CD4-positive, alpha-beta T cell treated with Interferon alpha-2 for 1 hour (primary cell): ENCODE measurements around the gene CDC37L1.
"Not testable (repeated sequence)": the region's sequence is repeated elsewhere in the genome, so short reads cannot be mapped to it uniquely, and the experiment has no call there.

ENCODE experiments used
- DNase-seq, 2 donors: peaks; one replicate each; pipeline ENCODE4 v3.0.0-alpha.2; 2020 to 2022

CDC37L1 gene

DNA sequence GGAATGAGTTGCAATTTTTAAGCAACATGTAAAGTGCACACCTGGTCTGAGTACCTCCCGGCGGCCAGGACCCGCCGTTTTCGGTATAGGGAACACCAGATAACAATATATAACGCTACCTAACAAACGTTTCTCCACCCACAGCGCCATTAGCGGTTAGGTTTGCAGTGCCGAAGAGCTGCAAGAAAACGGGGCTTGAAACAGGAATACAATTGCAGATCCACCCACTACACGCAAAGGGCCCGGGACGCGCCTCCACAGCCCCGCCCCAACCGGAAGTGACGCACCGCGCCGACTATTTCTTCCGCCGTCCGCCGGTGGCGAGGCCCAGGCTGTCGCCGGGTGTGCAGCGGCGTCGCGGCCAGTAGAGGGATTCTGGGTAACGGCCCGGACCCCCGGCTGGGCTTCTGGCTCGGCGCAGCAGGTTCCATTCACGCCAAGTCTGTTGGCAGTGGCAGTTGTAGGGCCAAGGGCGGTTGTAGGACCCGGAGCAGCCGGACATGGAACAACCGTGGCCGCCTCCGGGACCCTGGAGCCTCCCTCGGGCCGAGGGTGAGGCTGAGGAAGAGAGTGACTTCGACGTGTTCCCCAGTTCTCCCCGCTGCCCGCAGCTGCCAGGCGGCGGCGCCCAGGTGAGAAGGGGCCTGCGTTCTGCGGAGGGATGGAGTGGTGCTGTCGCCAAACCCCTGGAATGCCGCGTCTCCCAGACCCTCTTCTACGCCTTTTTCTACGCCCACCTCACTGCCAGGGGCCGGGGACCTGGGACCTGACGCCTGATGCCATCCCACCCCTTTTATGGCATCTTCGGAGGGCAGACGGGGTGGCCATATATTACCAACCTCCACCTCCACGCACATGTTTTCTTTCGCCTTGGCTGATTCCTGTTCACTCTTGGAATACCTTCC, at the start of gene CDC37L1:
CDC37L1 (plus strand) TSS at position 302 of the 905 bp plus-strand sequence; CDS start at position 501, 199 bp downstream.
- peak; percentile 97 to 98 for DNase-seq

- DNase-seq, result no peak
These were observed 48.5 kb upstream of the CDC37L1 start for GRCh38 chr9:4630836-4631235.

- no peak for DNase-seq
These were observed 40.4 kb upstream of the CDC37L1 start for GRCh38 chr9:4638968-4639367.

GRCh38 chr9:4639420-4639819, 39.9 kb upstream of the CDC37L1 start:
- DNase-seq, result no peak

GRCh38 chr9:4640027-4640426, 39.3 kb upstream of the CDC37L1 start:
- DNase-seq, result peak; percentile 28 to 50

DNA sequence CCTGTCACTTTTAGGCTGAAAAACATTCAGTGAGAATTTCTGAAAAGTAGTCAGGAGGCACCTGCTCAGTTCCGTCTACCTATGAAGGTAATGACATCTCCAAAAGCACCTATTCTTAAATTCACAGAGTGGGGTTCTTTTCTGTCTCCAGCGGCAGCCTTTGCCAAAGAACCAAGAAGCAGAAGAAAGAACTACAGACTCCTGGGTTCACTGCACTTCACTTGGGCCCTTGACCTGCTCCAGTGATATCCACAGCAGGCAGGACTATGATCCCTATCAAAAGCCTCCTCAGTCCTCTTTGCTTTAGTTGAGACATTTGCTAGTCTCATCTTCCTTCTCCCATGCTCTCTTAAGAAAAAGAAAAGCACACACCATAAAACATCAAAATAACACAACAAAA, 37.0 kb upstream of the CDC37L1 start:
- DNase-seq, result no peak

DNA sequence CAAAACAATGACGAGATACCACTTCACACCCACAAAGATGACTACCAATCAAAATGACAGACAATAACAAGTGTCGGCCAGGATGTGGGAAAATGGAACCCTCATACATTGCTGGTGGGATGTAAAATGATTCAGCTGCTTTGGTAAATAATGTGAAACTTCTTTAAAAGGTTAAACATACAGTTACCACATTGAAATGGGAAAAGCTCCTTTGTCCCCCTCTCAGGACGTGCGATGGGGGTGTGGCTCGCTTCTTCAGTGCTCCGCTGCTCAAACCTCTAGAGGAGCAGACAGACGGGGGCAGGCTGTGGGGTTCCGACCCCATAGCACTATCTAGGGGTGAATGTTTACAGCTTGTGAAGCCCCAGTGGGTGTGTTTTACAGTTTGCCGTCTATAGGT, 25.3 kb upstream of the CDC37L1 start:
- peak in 1 of 2 donors; percentile 35 for DNase-seq

DNA sequence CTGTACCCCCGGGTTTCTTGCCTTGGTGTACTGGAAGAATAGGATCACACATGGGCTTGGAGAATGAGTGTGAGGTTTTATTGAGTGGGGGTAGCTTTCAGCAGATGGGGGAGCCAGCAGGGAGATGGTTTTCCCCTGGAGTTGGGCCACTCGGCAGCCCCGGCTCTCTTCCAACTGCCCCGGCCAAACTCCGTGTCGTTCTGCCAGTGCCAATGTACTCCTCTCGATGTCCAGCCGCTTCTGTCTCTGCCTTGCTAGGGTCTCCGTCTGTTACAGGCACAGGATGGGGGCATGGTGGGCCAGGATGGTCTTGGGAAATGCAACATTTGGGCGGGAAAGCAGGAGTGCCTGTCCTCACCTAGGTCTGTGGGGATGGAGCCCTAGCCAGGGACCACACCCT, 24.8 kb upstream of the CDC37L1 start:
- DNase-seq, result no peak

GRCh38 chr9:4656196-4656595, 23.2 kb upstream of the CDC37L1 start:
- not testable (repeated sequence) for DNase-seq

GRCh38 chr9:4656621-4657020, 22.7 kb upstream of the CDC37L1 start:
- DNase-seq, result no peak

DNA sequence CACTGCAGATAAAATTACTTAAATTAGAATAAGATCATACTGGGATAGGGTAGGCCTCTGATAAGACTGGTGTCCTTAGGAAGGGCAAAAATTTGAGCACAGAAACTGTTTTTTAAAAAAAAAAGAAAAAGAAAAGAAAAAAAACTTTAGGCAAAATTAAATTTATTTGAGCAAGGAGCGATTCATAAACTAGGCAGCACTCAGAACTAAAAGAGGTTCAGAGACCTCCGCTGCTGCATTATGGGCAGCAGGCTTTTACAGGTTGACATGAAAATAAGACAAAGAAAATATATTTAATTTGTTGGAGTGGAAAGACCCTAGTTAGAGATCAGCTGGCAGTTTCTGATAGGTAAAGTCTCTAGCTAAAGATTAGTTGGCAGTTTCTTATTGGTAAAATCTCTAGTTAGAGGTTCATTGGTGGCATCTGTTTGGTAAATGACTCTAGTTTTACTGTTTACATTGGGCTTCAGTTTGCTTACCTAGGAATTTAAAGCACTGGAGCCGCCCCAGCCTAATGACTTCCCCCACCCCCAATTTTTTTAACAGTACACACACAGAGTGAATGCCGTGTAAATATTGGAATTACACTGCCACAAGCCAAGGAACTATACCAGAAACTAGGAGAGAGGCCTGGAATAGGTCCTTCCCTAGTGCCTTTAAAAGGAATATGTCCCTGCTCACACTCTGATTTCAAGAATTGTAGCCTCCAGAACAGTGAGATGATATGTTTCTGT, 21.8 kb upstream of the CDC37L1 start:
- DNase-seq, result no peak

GRCh38 chr9:4660665-4661064, 18.7 kb upstream of the CDC37L1 start:
- DNase-seq, result not testable (repeated sequence)

DNA sequence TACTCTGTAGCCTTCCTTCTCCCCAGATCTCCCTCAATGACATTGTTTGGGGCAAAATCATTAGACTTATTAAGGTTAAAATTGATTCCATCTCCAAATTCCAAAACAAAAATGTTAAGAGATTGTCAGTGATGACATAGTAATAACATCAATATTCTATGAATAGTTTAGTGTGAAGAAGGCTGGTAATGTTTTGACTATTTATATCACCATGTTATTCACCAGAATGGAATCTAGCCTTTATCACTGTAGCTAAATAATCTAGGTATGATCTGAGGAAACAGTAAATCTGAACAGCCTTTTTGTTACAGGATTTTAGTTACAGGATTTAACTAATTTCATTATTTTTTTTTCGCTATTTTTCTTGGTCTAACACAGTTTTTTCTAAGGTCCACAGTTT, 18.2 kb upstream of the CDC37L1 start:
- no peak for DNase-seq

DNA sequence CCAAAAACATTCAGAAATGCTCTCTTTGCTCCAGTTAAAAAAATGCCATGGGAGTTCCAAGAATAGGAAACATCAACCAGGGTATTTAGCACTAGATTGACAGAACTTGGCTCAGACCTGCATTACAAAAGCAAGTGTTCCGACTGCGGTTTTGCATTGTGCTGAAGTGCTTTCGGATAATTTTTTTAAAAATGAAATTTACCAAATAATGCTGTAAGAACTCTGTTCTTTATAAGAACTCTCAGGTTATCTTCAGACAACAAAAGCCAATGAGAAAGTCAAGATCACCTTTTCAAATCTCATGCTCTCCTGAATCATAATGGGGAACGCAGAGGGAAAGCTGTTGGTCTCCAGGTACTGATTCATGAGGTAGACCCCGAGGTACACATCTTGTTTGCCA, 17.8 kb upstream of the CDC37L1 start:
- DNase-seq, result peak in 1 of 2 donors; percentile 48

- DNase-seq, result peak; percentile 66 to 81
These were observed 17.0 kb upstream of the CDC37L1 start, which contains the start of gene PLPP6 for GRCh38 chr9:4662108-4662988. Gene PLPP6, plus strand, starts transcription at chr9:4662294. Its CDS starts 82 bp downstream, at chr9:4662376.

GRCh38 chr9:4662989-4663792, 16.2 kb upstream of the CDC37L1 start:
- peak in 1 of 2 donors; percentile 33 for DNase-seq

GRCh38 chr9:4663956-4664355, 15.4 kb upstream of the CDC37L1 start:
- no peak for DNase-seq

- DNase-seq, result no peak
These were observed 14.0 kb upstream of the CDC37L1 start for GRCh38 chr9:4665357-4665756.

GRCh38 chr9:4666042-4666699, 13.2 kb upstream of the CDC37L1 start, which contains the start of gene SPATA6L:
Gene SPATA6L, minus strand, starts transcription at chr9:4666480. Its CDS starts 230 bp downstream, at chr9:4666250.
- DNase-seq, result peak; percentile 25 to 41

DNA sequence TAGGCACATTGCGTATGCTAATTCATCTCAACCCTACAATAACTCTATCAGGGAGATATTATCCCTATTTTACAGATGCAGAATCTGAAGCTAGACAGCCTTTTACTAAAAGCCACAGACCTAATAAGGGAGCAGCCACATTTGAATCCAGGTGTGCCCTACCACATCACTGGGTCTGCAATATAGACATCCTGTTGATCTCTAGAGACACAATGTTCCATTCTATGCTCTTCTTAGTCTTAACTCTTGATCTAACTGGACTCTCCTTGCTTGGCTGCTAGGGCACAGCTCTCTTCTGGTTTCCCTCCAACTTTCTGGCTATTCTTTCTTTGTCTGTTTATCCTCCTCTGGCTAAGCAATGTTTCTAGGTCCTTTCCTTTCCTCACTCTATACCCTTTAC, 11.7 kb upstream of the CDC37L1 start:
- DNase-seq, result peak in 1 of 2 donors; percentile 29

GRCh38 chr9:4668604-4669003, 10.8 kb upstream of the CDC37L1 start:
- no peak for DNase-seq
